ENCODE data around the gene DYDC1.

- TF ChIP-seq CTCF (IDR thresholded peaks at IDR 0.05), result no peak
- TF ChIP-seq POLR2A (IDR thresholded peaks at IDR 0.05), result no peak
These were observed 65.9 kb downstream of the DYDC1 start for GRCh38 chr10:80290474-80291220.
